ENCODE measurements around the gene PLEKHA6.

PLEKHA6 gene

GRCh38 chr1:204284929-204285328 lies 74.8 kb downstream of the PLEKHA6 start:
- no peak for DNase-seq (ENCODE audit: low read depth in 2 of 2)

GRCh38 chr1:204283711-204284651 lies 75.7 kb downstream of the PLEKHA6 start:
- DNase-seq (ENCODE audit: low read depth in 2 of 2), result no peak

DNA sequence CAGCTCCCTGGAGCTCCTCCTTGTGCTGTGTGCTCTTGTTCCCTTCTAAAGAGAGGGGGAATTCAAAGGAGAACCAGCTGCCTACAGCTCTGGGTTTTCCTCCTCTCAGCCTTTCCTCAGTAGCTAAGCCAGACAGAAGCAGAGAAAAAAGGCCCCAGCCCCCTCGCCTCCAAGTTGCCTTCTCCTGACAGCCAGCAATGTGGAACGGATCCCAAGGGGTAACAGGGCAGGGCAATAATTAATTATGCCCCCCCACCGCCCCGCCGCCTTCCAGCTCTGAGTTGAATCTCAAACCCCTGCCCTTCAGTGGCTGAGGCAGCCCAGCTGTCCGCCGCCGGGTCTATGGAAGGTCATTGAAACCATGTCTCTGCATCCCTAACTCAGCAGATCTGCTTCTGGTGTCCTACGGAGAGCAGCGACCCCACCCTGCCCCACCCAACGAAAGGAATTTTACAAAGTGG lies 76.9 kb downstream of the PLEKHA6 start:
- no peak for DNase-seq (ENCODE audit: low read depth in 2 of 2)

DNA sequence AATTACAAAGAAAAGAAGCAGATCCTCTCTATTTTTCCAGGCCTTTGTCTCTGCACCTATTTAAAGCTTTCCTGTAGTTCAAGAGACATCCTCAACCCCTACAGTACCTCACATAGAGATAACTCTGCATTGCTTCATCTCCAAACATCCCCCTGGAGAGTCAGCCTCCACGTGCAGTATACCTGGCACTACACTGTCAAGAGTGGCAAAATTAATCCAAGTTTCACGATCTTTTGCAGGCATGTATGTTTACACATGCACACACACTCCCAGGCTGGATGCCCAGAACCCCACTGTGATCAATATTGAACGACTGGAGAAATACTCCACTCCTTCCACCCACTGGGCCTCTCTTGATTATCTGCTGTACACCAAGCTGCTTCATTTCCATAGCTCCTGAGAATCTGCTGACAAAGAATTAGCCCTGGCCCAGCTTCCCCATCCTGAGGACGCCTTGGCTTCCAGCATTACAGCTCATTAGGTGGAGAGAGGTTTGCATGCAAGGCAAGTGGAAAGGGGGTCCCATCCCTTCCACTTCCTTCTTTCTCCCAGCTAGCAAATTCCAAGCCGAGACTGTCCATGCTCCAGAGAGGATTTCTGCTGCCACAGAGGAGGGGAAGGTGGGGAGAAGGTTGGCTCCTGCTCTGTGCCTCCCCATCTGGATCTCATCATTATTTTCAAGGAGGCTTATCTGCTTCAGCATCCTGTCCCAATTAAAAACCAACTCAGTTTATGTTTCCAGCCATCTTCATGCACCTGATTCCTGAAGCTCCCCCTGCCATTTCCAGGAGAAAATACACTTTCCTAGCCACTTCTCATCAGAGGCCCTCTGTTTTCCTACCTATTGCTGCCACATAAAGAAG lies 79.4 kb downstream of the PLEKHA6 start:
- DNase-seq (ENCODE audit: low read depth in 2 of 2), result no peak

DNA sequence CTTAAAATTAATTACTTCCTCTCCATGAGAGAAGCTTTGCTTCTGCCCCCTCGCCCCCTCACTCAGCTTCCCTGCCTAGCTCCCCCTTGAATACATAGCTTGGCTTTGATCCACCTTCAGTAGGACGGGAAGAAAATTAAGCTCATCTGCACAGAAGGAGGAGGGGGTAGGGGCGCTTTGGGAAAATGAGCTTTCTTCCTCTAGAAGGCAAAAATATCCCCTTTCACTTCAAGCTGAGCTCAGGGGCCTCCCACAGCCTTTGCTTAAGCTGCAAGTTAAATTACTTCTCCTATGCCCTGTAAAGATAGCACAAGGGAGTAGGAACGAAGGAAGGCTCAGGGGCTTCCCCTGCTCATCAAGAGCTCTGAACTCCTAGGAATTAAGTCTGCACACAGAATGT lies 80.8 kb downstream of the PLEKHA6 start:
- DNase-seq (ENCODE audit: low read depth in 2 of 2), result no peak

DNA sequence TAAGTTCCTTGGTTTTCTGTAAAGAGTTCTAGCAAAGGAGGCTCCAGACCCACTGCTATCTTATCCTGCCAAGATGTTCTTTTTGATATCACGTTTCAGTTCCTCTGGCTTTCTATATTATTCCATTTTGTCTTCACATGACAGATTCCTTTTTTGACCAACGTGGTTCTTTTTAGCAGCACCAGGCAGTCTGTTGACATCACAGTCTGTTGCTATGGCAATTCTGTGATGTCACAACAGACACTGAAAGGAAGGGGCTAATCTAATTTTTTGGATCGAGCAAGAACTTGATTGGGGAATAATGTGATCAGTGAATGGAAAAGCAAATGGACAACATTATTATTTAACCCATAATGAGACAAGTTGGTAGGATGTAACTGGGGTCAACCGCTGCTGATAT lies 81.5 kb downstream of the PLEKHA6 start:
- DNase-seq (ENCODE audit: low read depth in 2 of 2), result no peak

DNA sequence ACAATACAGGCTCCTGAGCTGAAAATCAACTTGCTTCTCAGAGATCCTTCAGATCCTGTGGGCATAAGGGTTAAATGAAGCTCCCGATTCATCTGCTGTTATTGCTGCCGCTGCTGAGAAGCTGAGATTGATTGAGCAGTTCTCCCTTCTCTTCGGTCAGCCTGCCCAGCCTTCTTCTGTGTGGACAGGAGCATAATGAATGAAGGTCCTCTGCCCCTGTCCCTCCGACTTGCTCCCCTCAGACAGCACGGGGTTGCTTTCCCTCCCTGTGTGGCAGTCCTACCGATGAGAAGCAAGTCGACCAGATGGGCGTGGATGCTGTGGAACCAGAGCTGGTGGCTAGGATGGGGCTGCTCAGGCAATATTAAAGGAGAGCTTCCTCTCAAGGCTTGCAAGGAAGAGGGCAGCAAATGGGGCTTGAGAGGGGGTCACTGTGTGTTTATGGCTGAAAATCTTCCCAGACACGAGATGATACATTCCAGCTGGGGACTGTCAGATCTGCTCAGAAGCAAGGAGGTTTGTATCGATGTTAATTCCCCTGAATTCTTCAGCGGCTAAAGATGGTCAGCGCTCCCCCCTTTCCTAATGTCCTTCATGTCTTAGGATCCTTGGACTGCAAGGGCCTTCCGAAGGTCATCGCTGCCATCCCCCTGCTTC lies 82.0 kb downstream of the PLEKHA6 start:
- DNase-seq (ENCODE audit: low read depth in 2 of 2), result no peak

DNA sequence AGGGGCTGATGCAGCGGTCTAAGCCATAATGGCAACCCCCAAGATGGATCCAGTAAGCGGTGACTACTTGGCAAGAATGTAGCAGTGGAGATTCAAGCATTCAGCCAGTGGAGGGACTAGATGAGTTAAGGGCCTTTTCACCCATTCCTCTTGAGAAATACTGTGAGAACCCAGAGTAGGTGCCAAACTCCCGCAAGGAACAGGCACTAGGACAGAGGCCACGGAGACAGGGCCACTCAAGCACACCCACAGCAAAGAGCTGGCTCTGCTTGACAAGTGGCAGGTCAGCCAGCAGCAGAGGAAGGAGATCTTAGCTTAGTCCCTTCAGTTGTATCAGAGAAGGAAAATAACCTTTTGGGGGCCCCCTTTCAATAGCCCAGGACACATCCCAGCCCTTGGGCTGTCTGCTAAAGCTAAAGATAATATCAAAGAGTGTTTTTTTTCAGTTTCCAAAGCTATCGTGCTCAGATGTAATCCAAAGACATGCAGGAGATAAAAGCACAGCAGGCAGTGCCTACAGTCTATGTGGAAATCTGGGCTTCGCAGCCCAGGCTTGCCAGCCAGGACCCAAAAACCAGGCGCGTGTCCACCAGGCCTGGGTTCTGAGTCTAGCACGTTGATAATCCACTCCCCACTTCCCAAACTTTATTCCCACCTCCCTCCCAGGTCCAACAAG lies 83.9 kb downstream of the PLEKHA6 start:
- DNase-seq (ENCODE audit: low read depth in 2 of 2), result no peak

- no peak for DNase-seq (ENCODE audit: low read depth in 2 of 2)
These were observed 85.3 kb downstream of the PLEKHA6 start for GRCh38 chr1:204274446-204274845.

GRCh38 chr1:204272505-204272904 lies 87.2 kb downstream of the PLEKHA6 start:
- DNase-seq (ENCODE audit: low read depth in 2 of 2), result no peak

DNA sequence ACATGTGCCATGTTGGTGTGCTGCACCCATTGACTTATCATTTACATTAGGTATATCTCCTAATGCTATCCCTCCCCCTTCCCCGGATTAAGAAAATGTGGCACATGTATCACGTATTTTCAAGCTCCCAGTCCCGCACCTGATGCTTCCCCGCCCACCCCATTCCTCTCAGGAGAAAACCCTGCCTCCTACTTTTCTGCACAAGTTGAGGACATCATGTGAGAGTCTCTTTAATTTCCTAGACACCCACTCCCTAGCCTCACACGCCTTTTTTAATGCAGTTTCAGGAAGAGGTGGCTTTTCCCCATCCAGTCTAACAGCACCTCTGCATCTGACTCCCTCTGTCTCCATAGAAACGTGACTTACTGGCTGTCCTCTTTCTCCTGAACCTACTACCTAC lies 87.8 kb downstream of the PLEKHA6 start:
- no peak for DNase-seq (ENCODE audit: low read depth in 2 of 2)

DNA sequence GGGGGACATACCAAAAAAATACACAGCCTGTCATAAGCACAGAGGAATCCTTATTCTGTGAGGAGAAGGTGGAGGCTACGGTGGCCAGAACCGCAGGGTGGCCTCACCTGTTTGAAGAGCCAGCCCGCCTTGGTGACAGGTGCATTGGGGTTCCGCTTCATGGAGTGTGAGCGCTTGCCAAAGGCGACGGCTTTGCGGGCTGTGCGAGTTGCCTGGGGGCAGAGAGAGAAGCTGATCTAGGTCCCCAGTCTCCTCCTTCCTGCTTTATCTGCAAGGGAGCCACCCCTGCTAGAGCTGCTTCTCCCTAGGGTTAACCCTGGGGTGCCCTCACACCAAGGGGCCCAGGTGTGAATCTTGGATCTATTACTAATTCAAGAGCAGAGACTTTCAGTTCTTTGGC lies 91.6 kb downstream of the PLEKHA6 start:
- no peak for DNase-seq (ENCODE audit: low read depth in 2 of 2)

- DNase-seq (ENCODE audit: low read depth in 2 of 2), result no peak
These were observed 92.5 kb downstream of the PLEKHA6 start for GRCh38 chr1:204267191-204267601.

- DNase-seq (ENCODE audit: low read depth in 2 of 2), result no peak
These were observed 93.2 kb downstream of the PLEKHA6 start for GRCh38 chr1:204266504-204267034.

DNA sequence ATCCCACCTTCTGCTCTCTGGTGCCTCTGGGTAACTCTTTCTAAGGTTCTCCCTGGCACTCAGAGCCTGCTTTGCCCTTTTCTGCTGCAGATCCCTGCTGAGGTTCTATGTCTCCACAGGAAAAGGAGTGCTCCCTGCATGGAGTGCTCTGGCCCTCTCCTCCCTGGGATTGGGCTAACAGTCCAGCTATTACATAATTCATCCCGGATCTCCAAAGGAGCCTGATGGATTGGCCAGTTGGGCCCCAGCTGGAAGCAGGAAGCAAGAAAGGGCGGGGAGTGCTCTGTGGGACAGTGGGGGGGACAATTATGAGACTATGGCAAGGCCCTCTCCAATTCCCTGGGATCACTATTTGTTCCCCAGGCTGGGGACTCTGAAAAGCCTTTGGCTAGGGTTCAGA lies 94.1 kb downstream of the PLEKHA6 start:
- no peak for DNase-seq (ENCODE audit: low read depth in 2 of 2)

DNA sequence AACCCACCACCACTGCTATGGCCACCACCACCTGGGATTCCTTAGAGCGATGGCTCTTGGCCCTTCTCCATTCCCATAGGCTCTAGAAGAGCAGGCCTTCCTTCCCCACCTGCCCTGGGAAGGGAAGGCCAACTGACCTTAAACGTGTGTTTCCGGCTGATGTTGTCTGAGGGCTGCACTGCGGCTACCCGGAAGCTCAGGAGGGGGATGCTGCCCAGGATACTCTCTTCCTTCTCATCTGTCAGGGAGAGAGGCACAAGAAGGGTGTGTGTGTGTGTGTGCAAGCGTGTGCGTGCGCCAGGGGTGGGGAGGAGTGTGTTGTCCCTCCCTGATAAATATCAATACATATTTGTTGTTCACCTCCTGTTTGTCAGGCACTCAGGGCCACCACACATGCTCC lies 94.9 kb downstream of the PLEKHA6 start:
- no peak for DNase-seq (ENCODE audit: low read depth in 2 of 2)

GRCh38 chr1:204263254-204263910 lies 96.3 kb downstream of the PLEKHA6 start:
- no peak for DNase-seq (ENCODE audit: low read depth in 2 of 2)

DNA sequence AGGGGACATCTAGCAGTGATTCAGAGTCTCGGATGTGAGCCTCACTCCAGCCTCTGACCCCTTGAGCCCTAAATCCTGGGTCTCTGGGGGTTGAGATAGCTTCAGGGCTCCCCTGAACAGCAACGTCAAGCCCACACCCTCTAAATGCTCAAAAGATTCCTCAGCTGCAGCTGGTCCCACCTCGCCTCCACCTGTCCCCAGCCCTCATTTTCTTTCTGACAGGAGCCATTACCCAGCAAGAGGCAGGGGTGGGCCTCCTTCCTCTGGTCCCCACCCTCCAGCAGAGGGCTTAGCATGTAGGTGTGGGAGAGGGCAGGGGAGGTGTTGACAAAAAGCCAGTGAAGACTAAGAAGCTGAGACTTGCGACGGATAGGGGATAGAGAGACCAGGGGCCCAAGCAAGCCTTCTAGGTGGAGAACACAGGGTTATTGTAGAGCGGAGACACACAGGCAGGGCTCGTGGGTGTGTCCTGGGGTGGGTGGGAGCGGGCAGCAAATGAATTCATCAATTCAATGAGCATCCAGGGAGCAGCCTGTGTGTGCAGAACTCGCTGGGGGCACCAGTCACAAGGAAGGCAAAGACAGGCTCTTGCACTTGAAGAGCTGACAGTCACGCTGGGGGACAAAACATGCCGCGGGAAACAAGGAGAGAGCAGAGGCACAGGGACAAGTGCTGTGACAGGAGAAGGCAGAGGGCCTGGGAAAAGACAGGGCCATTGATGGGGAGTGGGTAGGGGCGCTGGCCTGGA lies 97.0 kb downstream of the PLEKHA6 start:
- DNase-seq (ENCODE audit: low read depth in 2 of 2), result no peak

GRCh38 chr1:204261746-204262505 lies 97.8 kb downstream of the PLEKHA6 start:
- DNase-seq (ENCODE audit: low read depth in 2 of 2), result no peak
